ENCODE measurements around the gene MTNR1A. TPM values are rescaled to one million over a fixed set of nuclear protein-coding genes. Genes with fewer than 3 reads are reported as not detected.

MTNR1A gene
- not detected for polyA plus RNA-seq (2012; ENCODE audit: insufficient read depth, insufficient read length, low read depth)

DNA sequence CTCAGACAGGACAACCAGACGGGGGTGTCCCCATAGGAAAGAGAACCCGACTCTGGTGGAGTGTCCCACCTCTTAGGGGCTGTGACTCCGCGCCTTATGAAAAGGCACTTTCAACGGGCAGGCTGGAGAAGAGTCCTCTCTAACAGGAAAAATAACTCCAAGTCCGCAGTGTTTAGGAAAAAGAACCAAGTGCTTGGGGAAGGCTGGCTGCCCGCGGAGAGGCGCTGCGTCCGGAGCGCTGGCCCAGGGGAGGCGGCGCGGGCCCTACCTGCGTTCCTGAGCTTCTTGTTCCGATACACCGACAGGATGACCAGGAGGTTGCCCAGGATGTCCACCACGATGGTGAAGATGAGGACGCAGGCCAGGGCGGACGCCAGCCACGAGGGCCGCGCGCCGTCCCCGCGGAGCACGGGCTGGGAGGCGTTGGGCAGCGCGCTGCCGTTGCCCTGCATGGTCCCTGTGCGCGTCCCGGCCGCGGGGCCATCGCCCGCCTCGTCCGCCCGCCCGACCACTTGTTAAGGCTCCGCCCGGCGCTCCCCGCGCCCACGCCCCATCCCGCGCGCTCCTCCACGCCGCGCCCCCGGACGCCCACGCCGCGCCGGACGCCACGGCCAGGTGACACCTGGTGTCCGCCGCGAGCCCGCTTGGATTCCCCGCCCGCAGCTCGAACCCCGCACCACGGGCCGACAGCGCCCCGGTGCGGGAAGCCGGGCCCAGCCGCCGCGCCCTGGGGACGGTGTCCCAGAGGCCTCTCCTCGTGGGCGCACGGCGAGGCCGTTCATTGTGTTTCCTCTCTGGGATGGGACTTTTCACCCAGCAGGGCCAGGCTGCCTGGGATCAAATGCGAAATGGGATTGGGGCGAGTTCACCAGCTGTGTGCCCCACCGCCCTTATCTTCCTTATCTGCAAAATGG is at the start of gene MTNR1A:
Gene MTNR1A (minus strand): TSS at position 654 of the 914 bp plus-strand sequence. CDS start 202 bp downstream, at position 452.
- DNase-seq: no peak
- no peaks in the 10 kb centered on the region for H3K36me3 ChIP-seq
- no peak within 1 kb of the TSS for H3K4me3 ChIP-seq (ENCODE audit: low read depth, low read length)

DNA sequence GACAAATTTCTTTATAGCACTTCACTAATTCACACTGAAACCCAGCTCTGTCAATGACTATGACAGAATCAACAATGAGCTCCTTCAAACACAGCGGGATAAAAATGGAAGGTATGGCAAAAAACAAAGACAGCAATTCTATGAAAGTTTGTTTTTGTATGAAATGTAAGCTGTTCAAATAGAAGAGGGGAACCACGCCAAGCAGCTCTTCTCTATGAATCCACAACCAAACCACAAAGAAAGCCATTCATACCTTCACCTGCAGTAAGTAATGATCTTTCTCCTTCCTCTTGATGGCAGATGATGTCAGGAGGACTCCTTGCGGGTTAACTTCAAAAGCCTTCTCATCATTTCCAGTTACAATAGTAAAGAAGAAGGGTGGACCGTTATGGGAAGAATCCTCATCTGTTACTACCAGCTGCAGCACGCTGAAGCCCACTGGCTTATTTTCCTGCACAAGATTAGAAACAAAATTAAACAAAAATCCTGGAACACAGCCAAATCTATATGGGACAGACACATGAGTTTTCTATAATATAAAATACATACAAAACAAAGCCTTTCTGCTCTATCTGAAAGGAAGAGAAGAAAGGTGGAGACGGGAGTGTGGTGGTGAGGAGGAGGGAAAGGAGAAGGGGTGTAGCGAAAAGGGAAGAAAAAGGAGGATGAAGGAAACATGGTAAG is 48.9 kb upstream of the MTNR1A start:
- Histone ChIP-seq H3K4me3 (ENCODE audit: low read depth, low read length) (no peak overlapping the region), H3K27me3 (no peaks in the 10 kb centered on the region), H3K4me1 (no peaks in the 10 kb centered on the region), H3K36me3 (no peaks in the 10 kb centered on the region), H3K9me3 (no peaks in the 10 kb centered on the region)
- DNase-seq: no peak
- TF ChIP-seq, protein P1, sequence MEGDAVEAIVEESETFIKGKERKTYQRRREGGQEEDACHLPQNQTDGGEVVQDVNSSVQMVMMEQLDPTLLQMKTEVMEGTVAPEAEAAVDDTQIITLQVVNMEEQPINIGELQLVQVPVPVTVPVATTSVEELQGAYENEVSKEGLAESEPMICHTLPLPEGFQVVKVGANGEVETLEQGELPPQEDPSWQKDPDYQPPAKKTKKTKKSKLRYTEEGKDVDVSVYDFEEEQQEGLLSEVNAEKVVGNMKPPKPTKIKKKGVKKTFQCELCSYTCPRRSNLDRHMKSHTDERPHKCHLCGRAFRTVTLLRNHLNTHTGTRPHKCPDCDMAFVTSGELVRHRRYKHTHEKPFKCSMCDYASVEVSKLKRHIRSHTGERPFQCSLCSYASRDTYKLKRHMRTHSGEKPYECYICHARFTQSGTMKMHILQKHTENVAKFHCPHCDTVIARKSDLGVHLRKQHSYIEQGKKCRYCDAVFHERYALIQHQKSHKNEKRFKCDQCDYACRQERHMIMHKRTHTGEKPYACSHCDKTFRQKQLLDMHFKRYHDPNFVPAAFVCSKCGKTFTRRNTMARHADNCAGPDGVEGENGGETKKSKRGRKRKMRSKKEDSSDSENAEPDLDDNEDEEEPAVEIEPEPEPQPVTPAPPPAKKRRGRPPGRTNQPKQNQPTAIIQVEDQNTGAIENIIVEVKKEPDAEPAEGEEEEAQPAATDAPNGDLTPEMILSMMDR (IDR thresholded peaks at IDR 0.05; ENCODE audit: low read depth, low read length): no peak

More for the DNA sequence above, at the start of gene MTNR1A:
- Histone ChIP-seq H3K4me1 (no peaks in the 10 kb centered on the region), H3K9me3 (no peaks in the 10 kb centered on the region), H3K27me3 (peaks cover 9% of the 10 kb centered on the region; the same call in 1 of the 2 replicates)
- TF ChIP-seq, protein P1 (IDR thresholded peaks at IDR 0.05; ENCODE audit: low read depth, low read length): no peak

DNA sequence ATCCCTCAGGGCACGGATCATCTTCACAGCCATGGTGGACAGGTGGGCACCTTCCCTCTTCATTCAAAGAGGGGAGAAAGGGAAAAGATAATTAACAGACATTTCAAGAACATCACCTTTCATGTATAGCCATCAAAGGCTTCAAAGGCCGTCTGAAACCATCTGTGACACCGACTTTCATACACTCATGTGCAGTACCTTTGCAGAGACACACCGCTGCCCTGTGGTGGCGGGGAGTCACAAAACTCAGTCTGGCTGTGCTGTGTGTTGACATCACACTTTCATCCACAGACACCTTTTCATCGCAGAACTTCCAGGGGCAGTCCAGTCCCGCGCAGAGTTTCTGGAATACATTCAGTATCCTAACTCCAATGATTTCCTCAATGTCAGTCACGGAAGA is 47.6 kb upstream of the MTNR1A start:
- TF ChIP-seq, protein P1 (IDR thresholded peaks at IDR 0.05; ENCODE audit: low read depth, low read length): no peak
- Histone ChIP-seq H3K4me1 (no peaks in the 10 kb centered on the region), H3K27me3 (no peaks in the 10 kb centered on the region), H3K9me3 (no peaks in the 10 kb centered on the region), H3K36me3 (no peaks in the 10 kb centered on the region), H3K4me3 (ENCODE audit: low read depth, low read length) (no peak overlapping the region)
- DNase-seq: no peak

DNA sequence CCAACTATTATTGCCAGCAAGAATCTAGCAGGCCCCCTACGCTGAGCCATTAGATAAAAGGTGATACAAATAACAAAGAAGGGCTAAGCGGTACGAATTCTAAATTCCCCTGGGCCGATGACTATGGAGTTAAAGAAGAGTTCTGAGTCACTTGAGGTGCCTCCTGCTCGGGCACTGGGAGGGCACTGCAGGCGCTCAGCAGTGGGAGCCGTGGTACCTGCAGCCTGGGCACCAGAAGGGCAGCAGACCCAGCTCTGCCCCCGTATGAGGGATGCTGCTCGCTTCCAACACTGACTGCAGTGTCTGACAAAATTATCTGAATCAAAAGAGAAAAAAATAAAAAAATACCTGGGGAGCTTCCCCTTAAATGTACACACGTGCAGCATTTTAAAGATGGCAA is 44.1 kb upstream of the MTNR1A start:
- DNase-seq: no peak
- Histone ChIP-seq H3K36me3 (no peaks in the 10 kb centered on the region), H3K4me1 (no peaks in the 10 kb centered on the region), H3K27me3 (no peaks in the 10 kb centered on the region), H3K4me3 (ENCODE audit: low read depth, low read length) (no peak overlapping the region), H3K9me3 (no peaks in the 10 kb centered on the region)
- TF ChIP-seq, protein P1 (IDR thresholded peaks at IDR 0.05; ENCODE audit: low read depth, low read length): no peak

DNA sequence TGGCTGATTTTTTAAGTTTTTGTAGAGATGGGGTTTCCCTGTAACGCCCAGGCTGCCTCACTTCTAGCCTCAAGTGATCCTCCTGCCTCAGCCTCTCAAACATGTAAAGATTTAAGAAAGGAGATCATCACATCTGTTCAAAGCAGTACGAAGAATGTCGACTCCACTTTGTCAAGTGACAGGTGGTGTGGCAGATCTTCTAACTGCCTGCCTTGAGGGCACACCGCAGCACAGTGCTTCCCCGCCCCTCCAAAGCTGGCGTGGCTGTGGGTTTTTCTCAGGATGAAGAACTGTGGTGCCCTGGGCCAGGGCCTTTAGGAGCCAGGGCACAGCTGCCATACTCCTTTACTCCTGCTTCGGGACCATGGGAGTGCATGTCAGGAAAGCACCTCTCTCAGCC is 43.3 kb upstream of the MTNR1A start:
- Histone ChIP-seq H3K9me3 (no peaks in the 10 kb centered on the region), H3K4me3 (ENCODE audit: low read depth, low read length) (no peak overlapping the region), H3K27me3 (no peaks in the 10 kb centered on the region), H3K36me3 (no peaks in the 10 kb centered on the region), H3K4me1 (no peaks in the 10 kb centered on the region)
- no peak for DNase-seq
- TF ChIP-seq, protein P1 (IDR thresholded peaks at IDR 0.05; ENCODE audit: low read depth, low read length): no peak

Data from BE2C (cell line).